HG02938 (cell line): ENCODE measurements around the gene C19orf73.

Source experiments
- ATAC-seq: cut with Tn5 transposase; IDR thresholded peaks from one replicate; pipeline ENCODE4 v1.9.1; 2021; ENCODE audit warnings: mild to moderate bottlenecking, moderate library complexity; ENCODE audit not compliant: unreplicated experiment

C19orf73 gene

DNA sequence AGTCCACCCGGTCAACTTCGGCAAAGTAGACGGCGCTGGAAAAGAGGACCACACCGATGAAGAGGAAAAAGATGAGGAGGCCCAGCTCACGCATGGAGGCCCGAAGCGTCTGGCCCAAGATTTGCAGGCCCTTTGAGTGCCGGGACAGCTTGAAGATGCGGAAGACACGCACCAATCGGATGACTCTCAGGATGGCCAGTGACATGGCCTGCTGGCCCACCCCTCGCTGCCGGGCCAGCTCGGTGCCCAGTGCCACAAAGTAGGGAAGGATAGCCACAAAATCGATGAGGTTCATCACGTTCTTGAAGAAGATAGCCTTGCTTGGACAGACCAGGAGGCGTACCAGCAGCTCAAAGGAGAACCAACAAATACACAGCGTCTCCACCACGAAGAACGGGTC lies 48.5 kb downstream of the C19orf73 start:
- no peak for ATAC-seq

DNA sequence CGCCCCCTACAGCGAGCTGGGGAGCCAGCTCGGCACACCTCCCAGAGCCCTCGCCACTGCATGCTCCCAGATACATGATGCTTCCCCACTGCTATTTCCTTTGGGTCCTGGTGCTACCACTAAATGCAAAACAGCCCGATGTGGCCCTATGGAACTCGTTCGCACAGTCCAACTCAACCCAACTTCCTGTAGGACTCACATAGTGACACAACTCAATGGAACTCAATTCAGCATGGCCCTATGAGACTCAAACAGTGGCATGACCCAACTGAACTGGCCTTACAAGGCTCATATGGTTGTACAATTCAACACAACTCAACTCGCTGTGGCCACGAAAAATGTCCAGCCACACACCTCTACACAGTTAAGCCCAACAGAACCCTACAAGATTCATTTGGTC lies 49.9 kb downstream of the C19orf73 start:
- no peak for ATAC-seq
